HG03097 (cell line): Measurements from ENCODE around the gene ZNF12.
"Not testable (repeated sequence)": the region's sequence is repeated elsewhere in the genome, so short reads cannot be mapped to it uniquely, and the experiment has no call there.

Experiments
- ATAC-seq: cut with Tn5 transposase; IDR thresholded peaks from one replicate; pipeline ENCODE4 v1.9.1; 2021; ENCODE audit not compliant: unreplicated experiment, low FRiP score

The ZNF12 gene

GRCh38 chr7:6700793-6701192 is 6.0 kb downstream of the ZNF12 start:
- ATAC-seq = no peak

DNA sequence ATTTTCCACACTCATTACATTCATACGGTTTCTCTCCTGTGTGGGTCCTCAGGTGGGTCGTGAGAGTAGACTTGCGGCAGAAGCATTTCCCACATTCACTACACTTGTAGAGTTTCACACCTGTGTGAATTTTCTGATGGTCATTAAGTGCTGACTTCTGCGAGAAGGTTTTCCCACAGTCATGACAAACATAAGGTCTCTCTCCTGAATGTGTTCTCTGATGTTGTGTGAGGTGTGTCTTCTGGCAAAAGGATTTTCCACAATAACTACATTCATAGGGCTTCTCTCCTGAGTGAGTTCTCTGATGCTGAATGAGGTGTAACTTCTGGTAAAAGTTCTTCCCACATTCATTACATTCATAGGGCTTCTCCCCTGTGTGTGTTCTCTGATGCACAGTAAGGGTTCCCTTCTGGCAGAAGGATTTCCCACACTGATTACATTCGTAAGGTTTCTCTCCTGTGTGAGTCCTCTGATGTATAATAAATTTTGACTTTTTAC is 15.1 kb downstream of the ZNF12 start:
- no peak for ATAC-seq

- ATAC-seq = no peak
Observed at GRCh38 chr7:6691103-6691502, 15.6 kb downstream of the ZNF12 start.

DNA sequence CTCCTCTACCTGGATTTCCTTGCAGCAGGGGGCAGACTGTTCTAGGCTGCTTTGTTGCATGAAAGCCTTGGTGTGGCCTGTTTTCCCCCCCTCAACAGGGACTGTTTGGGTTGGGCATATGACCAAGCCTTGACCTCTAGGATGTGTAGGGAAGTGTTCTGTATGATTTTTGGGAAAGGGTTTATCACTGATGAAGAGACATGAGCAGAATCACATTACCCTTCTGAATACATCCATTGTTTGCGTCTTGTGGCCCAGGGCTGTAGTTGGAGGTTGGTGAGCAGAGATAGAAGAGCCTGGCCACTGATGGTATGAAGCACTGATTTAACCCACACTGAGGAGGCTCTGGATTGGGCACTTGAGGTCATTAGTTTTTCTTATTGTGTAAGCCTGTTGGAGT is 26.6 kb downstream of the ZNF12 start:
- ATAC-seq = no peak

GRCh38 chr7:6675807-6676405 is 30.8 kb downstream of the ZNF12 start:
- ATAC-seq = no peak

GRCh38 chr7:6670851-6671250 is 35.9 kb downstream of the ZNF12 start:
- not testable (repeated sequence) for ATAC-seq

DNA sequence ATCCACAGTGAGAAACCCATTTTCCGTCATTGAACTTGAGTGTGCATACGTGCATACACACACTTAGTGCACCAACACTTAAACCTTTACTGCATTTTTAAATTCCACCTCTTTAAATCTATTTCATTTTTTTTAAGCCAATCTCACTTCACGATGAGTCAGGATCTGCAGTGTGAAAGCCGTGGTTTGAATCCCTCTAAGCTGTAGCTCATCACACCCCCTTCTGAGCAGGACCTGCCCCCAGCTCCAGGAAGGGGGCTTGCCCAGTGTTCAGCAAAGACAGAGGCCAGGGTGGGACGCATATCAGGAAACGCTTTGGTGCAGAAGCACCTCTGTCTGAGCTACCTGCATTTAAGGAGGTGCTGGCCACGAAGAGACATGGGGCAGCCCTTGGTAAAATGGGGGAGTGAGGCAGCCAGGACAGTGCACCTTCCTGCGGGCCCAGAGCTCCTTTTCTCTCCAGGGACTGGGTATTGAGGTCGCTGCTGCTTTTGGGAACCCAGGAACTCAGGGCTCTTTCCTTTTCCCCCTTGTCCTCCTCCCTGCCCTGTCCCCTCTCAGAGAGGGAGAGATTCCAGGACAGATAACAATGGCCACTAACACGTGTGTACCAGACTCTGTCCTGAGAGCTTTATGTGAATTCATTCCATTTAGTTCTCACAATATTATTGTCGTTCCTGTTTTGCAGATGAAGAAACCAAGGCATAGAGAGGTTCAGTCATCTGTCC is 48.0 kb downstream of the ZNF12 start:
- ATAC-seq = no peak

- no peak for ATAC-seq
Observed at GRCh38 chr7:6656413-6656812, 50.3 kb downstream of the ZNF12 start.

DNA sequence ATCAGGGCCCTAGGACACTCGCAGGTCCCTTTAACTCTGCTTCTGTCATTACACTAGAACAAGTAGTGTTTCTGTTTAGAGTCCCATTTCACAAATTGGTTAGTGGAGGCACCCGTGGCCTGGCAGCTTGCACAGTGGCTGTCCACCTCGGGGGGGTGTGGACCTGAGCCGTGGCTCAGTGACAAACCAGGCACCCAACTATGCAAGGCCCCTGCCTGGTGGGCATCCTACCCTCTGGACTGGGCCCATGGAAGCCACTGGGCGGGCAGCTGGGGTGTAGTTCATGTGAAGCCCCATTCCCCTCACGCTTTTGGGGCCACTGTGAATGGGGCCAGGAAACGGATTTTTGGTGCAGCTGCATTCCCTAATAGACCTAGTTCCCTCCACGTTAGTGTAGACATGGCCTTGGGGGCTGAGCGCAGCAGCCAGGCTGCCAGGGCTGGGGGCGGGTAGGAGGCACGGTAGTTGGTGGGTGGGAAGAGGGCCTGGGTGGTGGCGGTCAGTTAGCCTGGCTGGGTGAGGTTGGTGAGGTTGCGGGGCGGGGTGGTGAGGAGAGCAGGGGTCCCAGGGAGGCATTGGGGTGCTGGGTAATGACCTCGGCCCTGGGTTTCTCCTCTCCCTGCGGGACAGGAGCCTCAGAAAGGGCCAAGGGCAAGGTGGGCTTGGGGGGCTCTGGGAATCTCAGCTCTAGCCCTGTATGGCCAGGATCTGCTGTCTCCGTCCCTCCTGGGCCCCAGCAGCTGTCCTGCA is 50.9 kb downstream of the ZNF12 start:
- no peak for ATAC-seq

- ATAC-seq = no peak
Observed at GRCh38 chr7:6654842-6655610, 51.7 kb downstream of the ZNF12 start.

DNA sequence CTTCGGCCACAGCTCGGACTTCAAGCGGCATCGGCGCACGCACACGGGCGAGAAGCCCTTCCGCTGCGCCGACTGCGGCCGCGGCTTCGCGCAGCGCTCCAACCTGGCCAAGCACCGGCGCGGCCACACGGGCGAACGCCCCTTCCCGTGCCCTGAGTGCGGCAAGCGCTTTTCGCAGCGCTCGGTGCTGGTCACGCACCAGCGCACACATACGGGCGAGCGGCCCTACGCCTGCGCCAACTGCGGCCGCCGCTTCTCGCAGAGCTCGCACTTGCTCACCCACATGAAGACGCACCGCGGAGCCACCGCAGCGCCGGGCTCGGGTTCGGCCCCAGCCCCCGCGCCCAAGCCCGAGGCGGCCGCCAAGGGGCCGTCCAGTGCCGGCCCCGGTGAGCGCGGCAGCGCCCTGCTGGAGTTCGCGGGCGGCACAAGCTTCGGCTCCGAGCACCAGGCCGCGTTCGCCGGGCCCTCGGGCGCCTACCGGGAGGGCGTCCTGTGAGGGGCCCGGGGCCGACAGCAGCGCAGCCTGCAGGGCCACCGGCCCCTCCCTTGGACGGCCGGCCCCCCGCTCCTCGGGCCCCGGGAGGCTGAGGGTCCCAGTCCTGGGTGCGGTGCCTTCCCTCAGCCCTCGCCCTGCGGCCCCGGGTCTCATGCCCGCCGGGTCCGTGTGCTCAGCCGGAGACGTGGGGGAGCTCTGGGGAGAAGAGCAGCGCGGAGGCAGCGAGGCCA is 52.5 kb downstream of the ZNF12 start:
- no peak for ATAC-seq

DNA sequence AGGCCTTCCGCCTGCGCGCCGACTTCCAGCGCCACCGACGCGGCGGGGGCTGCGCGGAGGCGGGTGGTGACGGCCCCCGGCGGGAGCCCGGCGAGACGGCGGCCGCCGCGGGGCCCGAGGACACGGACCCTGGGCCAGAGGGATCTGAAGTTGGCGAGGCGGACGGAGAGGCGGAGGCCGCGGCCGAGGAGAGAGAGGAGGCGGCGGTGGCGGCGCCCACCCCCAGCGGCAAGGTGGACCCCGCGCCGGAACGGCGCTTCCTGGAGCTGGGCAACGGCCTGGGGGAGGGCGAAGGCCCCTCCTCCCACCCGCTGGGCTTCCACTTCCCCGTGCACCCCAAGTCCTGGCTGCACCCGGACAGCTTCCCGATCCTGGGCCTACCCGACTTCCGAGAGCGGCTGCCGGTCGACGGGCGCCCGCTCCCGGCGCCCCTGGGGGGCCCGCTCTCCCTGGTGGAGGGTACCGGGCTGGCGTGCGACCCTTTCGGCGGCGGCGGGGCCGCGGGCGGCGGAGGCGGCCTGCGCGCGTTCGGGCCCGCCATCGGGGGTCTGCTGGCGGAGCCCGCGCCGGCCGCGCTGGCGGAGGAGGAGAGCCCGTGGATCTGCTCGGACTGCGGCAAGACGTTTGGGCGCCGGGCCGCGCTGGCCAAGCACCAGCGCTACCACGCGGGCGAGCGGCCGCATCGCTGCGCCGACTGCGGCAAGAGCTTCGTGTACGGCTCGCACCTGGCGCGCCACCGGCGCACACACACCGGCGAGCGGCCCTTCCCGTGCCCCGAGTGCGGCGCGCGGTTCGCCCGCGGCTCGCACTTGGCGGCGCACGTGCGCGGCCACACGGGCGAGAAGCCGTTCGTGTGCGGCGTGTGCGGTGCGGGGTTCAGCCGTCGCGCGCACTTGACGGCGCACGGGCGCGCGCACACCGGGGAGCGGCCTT is 53.4 kb downstream of the ZNF12 start:
- ATAC-seq = no peak

GRCh38 chr7:6652446-6653011 is 54.2 kb downstream of the ZNF12 start:
- no peak for ATAC-seq

DNA sequence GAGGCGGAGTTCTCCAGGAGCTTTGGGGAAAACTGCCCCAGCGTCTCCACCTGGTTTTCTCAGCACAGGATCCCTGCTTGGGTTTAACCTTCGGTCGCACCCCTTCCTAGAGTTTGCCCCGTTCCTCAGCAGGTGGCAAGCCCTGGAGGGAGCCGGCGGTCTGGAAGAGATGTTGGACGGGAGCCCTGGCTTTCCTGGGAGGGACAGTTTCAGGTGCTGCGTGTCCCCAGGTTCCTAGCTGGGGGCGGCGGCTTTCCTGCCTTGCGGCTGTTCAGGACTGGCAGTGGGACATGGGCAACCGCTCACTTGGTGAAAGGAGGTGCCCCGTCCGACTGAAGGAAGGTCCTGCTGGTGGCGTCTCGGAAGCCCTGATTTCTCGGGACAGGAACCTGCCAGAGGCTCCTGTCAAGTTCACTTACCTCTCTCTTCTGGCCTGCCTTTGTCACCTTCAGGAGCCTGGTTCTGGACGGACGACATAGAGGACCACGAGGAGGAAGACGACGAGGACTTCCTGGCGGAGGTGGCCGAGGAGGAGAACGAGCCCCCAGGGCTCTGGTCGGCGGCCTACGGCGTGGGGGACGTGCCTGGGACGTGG is 54.8 kb downstream of the ZNF12 start:
- ATAC-seq = no peak

DNA sequence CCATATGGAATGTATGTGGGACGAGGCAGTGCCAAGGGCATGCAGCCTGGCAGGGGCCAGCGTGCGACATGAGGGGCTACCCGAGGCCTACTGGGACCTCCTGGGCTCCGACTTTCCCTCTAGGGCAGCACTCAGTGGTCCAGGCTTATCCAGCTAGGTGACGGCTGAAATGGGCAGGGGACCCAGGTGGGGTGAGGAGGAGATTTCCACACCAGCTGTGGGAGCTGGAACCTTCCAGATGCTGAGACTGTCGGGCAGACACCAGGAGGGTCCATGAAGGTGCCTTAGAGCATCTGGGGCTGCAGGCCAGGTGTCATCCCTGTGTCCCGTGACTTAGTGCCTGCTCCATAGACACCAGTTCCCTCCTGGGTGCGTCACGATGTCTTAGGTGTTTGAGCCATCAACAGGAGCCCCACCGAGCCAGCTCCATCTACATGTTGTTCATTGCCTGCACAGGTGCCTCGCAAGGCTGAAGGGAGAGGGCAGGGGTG is 56.2 kb downstream of the ZNF12 start:
- no peak for ATAC-seq

DNA sequence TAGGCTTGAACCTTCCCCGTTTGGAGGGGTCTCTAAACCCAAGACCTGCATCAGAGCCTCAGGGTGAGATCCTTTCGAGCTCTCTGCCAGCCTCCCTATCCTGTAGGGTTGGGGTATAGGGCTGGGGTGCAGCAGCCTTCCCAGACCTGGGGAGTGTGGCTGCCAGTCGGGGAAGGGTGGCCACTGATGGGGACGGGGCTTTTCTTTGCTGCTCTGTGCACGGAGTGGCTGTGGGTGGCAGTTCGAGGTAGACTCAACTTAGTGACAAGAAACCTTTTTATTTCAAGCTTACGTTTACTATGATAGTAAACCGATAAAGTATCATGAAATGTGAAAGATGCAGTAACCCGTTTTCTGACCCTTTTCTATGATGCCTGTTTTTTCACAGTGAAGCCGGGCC is 56.7 kb downstream of the ZNF12 start:
- ATAC-seq = no peak

GRCh38 chr7:6649241-6649961 is 57.3 kb downstream of the ZNF12 start:
- no peak for ATAC-seq

DNA sequence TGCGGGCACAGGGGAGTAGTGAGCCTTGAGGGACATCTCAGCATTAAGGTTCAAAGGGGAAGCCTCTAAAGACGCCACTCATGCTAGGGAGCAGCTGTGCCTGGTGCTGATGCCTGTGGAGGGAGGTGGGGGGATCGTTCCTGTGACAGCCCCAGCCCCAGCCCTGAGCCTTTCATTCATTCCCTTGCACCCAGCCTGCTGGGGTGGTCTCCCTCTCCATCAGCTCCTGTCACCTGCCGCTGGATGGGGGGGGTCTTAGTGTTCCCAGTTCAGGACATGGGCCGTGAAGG is 58.0 kb downstream of the ZNF12 start:
- ATAC-seq = no peak
